ENCODE measurements around the gene EIF4A2. TPM values are rescaled to one million over a fixed set of nuclear protein-coding genes. Genes with fewer than 3 reads are reported as not detected.
A peak's percentile ranks its signal among the peaks of the same experiment; 100 is the strongest.

The EIF4A2 gene
- total RNA-seq, 1 donor from 2014 or later, result 574 TPM

DNA sequence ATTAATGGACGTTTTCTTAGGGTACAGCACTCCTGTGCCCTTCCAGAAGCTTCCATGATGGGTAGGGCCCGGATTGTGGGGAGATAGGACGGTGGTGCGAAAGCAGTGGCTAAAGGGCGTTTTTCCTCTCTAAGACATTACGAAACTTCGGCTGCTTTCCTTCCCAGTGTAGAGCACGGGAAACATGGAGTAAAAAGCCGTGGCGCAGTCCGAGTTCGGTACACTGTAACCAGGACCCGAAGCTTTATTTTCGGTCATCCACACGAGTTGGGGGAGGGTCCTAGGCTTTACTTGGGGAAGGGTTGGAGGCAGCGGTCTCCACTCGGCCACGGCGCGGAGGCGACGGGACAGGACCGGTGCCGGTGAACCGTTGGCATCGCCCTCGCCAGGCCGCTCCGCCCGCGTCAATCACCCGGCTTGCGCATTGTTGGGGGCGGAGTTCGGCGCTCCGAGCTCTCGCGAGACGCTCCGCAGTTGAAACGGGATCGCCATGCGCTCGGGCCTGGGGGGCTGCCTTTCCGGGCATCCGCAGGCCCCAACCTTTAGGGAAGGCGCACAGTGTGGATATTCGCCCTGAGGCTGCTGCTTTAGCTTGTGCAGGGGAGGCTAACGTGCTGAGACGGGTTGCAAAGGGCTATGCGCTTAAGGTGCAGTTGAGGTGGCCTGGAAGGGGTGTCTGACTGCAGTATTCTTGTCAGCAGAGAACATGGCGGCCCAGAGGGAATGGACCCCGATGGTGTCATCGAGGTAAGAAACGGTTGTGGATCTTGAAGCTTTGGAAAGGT is 546 bp downstream of the EIF4A2 start:
- Mint-ChIP-seq H3K36me3 (ENCODE audit: low read depth) (peaks cover 62% of the 10 kb centered on the region), H3K27ac (peak overlapping the region; percentile 99), H3K9me3 (no peaks in the 10 kb centered on the region), H3K4me1 (peaks cover 55% of the 10 kb centered on the region), H3K4me3 (peak overlapping the region; percentile 98), H3K27me3 (no peaks in the 10 kb centered on the region)
- ChIA-PET POLR2A (interaction anchor here (0.5 to 6.0 kb wide), 51 partner anchors 8 to 1603 kb away, joined by 3 to 258 read pairs (median 7); partner anchors contain the start of genes DGKG, DNAJB11, ETV5 and HRG), CTCF (interaction anchor here (1.1 to 1.8 kb wide), 4 partner anchors 11 to 356 kb away, joined by 3 to 7 read pairs (median 4); partner anchors contain the start of gene RPL39L)
- DNase-seq, result peak; percentile 75
- no peak for TF ChIP-seq CTCF (IDR thresholded peaks at IDR 0.05)
- intact Hi-C loops (cut with micrococcal nuclease), result loop anchor here (1.0 to 10.0 kb wide), 10 partner anchors 12 to 846 kb away; partner anchors contain the start of genes DNAJB11, ETV5, RFC4 and ST6GAL1
- ATAC-seq (ENCODE audit: low read depth), result peak; percentile 62

DNA sequence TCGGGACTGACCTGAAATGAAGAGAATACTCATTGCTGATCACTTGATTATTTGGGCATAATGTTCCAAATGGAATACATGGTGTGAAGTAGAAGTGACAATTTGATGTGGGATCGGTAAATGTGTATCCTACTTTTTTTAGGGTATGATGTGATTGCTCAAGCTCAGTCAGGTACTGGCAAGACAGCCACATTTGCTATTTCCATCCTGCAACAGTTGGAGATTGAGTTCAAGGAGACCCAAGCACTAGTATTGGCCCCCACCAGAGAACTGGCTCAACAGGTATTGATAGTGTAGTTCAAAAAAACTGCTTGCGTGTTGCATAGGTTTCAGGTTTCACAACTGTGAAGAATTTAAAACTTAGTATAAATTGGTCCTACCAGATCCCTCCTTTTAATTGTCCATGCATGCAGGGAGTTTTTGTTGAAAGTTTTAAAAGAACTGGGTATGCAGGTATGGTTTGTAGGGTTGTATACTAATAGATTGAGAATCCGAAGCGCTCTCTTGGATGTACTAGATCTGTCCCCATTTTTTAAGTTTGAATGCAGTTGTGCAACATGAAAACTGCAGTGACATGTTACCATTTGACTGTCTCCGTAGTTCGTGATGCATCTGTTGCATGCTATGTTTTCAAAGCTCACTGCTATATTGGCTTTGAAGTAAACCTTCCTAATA is 1.6 kb downstream of the EIF4A2 start:
- TF ChIP-seq CTCF (IDR thresholded peaks at IDR 0.05), result no peak
- H3K4me3 Mint-ChIP-seq, result peak overlapping the region; percentile 98
- no peaks in the 10 kb centered on the region for H3K9me3 Mint-ChIP-seq
- CTCF ChIA-PET, result interaction anchor here (1.2 to 1.8 kb wide), 3 partner anchors 12 to 167 kb away, joined by 3 to 7 read pairs (median 5); no protein-coding TSS in a partner anchor
- H3K27me3 Mint-ChIP-seq, result no peaks in the 10 kb centered on the region
- ATAC-seq (ENCODE audit: low read depth) (no peak), DNase-seq (no peak)
- POLR2A ChIA-PET, result interaction anchor here (1.0 to 6.0 kb wide), 15 partner anchors 7 to 853 kb away, joined by 3 to 258 read pairs (median 18); partner anchors contain the start of genes DNAJB11, RFC4 and TRA2B
- H3K36me3 Mint-ChIP-seq (ENCODE audit: low read depth), result peaks cover 70% of the 10 kb centered on the region
- H3K4me1 Mint-ChIP-seq, result peaks cover 61% of the 10 kb centered on the region
- H3K27ac Mint-ChIP-seq, result peak overlapping the region; percentile 99
- intact Hi-C loops (cut with micrococcal nuclease), result loop anchor here (5.0 to 10.0 kb wide), 3 partner anchors 232 to 678 kb away; partner anchors contain the start of gene ETV5

- CTCF ChIA-PET, result interaction anchor here (1.2 kb wide), 1 partner anchor 36 kb away, joined by 5 read pairs; no protein-coding TSS in a partner anchor
- Mint-ChIP-seq H3K27ac (peak overlapping the region; percentile 99), H3K9me3 (no peaks in the 10 kb centered on the region), H3K36me3 (ENCODE audit: low read depth) (peaks cover 76% of the 10 kb centered on the region), H3K4me3 (peak overlapping the region; percentile 98), H3K27me3 (no peaks in the 10 kb centered on the region), H3K4me1 (peaks cover 61% of the 10 kb centered on the region)
- TF ChIP-seq CTCF (IDR thresholded peaks at IDR 0.05), result no peak
- POLR2A ChIA-PET, result interaction anchor here (1.0 to 6.0 kb wide), 5 partner anchors 14 to 848 kb away, joined by 5 to 258 read pairs (median 46); partner anchors contain the start of genes DNAJB11, RFC4 and TRA2B
- no peak for DNase-seq
- ATAC-seq (ENCODE audit: low read depth), result no peak
- intact Hi-C loops (cut with micrococcal nuclease), result loop anchor here (10.0 kb wide), 1 partner anchor 531 kb away; no protein-coding TSS in a partner anchor
Observed at GRCh38 chr3:186785495-186786018, 2.2 kb downstream of the EIF4A2 start.

- ChIA-PET POLR2A (interaction anchor here (3.1 kb wide), 1 partner anchor 14 kb away, joined by 10 read pairs; no protein-coding TSS in a partner anchor), CTCF (no interaction called here)
- DNase-seq (no peak), ATAC-seq (ENCODE audit: low read depth) (no peak)
- Mint-ChIP-seq H3K27me3 (no peaks in the 10 kb centered on the region), H3K4me3 (peak overlapping the region; percentile 98), H3K27ac (peak overlapping the region; percentile 65), H3K4me1 (peaks cover 61% of the 10 kb centered on the region), H3K9me3 (no peaks in the 10 kb centered on the region), H3K36me3 (ENCODE audit: low read depth) (peaks cover 88% of the 10 kb centered on the region)
- intact Hi-C loops (cut with micrococcal nuclease), result loop anchor here (10.0 kb wide), 1 partner anchor 532 kb away; no protein-coding TSS in a partner anchor
- no peak for TF ChIP-seq CTCF (IDR thresholded peaks at IDR 0.05)
Observed at GRCh38 chr3:186786922-186787321, 3.5 kb downstream of the EIF4A2 start.
